GM19328 (cell line): ENCODE measurements around the gene SCAPER.
"Not testable (repeated sequence)": the region's sequence is repeated elsewhere in the genome, so short reads cannot be mapped to it uniquely, and the experiment has no call there.

Experiments used
- ATAC-seq: cut with Tn5 transposase; IDR thresholded peaks from one replicate; pipeline ENCODE4 v1.9.1; 2021; ENCODE audit warnings: mild to moderate bottlenecking, moderate library complexity; ENCODE audit not compliant: unreplicated experiment

SCAPER gene

GRCh38 chr15:76510663-76511062 is 394.5 kb downstream of the SCAPER start:
- not testable (repeated sequence) for ATAC-seq

DNA sequence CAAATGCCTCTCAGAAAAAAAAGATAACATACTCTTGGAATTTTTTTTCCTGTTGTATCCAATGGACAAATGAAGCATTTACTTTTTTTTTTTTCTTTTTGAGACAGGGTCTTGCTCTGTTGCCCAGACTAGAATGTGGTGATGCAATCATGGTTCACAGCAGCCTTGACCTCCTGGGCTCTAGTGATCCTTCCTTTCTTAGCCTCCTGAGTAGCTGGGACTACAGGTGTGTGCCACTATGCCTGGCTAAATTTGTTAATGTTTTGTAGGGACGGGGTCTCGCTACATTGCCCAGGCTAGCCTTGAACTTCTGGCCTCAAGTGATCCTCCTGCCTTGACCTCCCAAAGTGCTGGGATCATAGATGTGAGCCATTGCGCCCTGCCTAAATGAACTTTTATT is 401.3 kb downstream of the SCAPER start:
- ATAC-seq, result no peak

- no peak for ATAC-seq
These were observed 402.0 kb downstream of the SCAPER start for GRCh38 chr15:76503121-76503520.

DNA sequence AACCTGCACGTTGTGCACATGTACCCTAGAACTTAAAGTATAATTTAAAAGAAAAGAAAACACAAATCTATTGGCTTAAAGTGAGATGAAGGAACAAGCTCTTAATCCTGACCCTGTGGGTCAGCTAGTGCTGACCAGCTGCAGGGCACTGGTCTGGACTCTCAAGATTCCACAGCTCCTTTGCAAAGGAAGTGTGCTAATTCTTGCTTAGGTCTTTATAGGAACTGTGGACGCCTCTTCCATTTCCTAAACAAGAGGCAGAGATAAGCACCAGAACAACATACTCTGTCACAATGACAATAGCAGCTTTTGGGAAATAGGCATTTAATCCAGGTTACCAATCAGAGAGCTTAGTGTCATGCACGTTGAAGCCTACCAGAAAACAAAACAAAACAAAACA is 402.5 kb downstream of the SCAPER start:
- no peak for ATAC-seq

DNA sequence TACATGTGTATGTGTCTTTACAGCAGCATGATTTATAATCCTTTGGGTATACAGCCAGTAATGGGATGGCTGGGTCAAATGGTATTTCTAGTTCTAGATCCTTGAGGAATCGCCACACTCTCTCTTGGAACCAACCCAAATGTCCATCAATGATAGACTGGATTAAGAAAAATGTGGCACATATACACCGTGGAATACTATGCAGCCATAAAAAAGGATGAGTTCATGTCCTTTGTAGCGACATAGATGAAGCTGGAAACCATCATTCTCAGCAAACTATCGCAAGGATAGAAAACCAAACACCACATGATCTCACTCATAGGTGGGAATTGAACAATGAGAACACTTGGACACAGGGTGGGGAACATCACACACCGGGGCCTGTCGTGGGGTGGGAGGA is 403.0 kb downstream of the SCAPER start:
- ATAC-seq, result not testable (repeated sequence)

GRCh38 chr15:76501726-76502125 is 403.4 kb downstream of the SCAPER start:
- no peak for ATAC-seq

DNA sequence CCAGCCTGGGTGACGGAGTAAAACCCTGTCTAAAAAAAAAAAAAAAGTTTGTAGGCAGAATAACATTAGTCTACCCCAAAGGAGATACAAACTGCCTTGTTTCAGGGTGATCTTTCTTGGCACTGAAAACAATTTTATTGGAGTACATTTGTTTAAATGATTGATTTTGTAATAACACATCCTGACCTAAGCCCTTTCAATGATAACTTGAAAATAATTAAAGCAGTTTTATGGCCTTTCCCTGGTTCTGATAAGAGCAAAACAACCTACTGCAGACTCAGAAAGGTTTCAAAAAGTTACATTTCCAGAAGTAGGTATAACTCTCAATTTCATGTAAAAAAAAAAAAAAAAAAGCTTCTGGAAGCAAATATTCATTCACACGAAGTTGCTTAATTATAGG is 404.1 kb downstream of the SCAPER start:
- ATAC-seq, result no peak

DNA sequence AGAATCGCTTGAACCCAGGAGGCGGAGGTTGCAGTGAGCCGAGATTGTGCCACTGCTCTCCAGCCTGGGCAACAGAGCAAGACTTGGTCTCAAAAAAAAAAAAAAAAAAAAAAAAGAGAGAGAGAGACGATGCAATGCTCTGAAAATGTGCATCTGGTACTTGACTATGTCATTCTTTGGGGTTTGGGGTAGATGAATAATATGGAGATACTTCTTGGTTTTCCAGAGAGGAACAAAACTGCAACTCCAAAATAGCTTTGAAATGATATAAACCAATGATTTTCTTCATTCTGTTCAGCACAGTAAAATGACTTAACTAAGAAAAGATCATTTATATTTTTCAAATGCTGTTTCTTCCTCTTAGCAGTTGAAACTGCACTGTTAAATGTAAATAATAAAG is 409.7 kb downstream of the SCAPER start:
- no peak for ATAC-seq

DNA sequence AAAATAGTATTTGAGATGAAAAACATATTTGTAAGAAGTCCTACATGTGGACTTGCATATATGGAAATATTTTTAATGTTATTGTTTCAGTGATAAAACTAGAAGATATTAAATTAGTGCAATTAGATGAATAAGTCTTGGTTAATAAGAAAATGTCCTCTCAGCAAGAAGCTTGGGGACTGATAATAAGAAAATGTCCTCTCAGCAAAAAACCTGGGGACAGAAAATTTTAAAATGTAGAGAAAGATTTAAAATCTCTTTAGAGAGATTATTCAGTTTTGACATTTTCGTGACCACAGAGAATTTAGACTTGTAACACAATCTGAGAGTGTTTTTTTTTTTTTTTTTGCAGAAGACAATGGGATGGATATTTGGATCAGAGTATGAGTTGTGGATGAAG is 412.6 kb downstream of the SCAPER start:
- ATAC-seq, result no peak

- no peak for ATAC-seq
These were observed 421.4 kb downstream of the SCAPER start for GRCh38 chr15:76483752-76484151.

GRCh38 chr15:76483018-76483417 is 422.1 kb downstream of the SCAPER start:
- ATAC-seq, result no peak

DNA sequence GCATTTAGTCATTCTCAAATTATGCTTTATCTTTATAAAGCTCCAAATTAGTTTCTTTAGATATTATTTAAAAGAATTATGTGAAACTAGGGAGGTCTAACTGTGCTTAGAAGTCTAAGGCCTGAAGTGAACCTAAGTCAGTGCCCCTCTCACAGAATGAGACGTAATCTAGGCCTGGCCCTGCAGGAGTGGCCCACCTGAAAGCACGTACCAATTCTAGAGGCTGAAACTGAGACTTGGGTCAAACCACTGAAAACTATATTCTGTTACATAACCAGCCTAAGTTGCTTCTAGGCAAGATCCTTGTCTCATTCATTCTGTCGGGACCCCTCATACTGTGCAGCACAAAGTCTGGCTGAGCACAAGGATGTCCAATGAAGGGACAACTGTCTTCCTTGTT is 424.9 kb downstream of the SCAPER start:
- no peak for ATAC-seq

- no peak for ATAC-seq
These were observed 434.4 kb downstream of the SCAPER start for GRCh38 chr15:76470691-76471090.

- ATAC-seq, result no peak
These were observed 436.4 kb downstream of the SCAPER start for GRCh38 chr15:76468722-76469121.

DNA sequence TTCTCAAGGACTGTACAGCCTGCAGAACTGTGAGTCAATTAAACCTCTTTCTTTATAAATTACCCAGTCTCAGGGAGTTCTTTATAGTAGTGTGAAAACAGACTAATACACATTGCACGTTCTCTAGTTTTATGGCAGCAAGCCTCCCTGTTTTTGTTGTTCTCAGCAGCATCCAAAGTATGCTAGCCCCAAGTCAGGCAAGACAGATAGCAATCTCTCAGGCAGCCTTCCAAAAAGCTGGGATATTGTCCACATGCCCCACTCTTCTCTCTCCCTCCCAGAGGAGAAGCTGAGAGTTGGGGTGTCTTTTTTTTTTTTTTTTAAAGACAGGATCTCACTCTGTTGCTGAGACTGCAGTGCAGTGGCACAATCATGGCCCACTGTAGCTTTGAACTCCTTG is 438.0 kb downstream of the SCAPER start:
- ATAC-seq, result no peak

DNA sequence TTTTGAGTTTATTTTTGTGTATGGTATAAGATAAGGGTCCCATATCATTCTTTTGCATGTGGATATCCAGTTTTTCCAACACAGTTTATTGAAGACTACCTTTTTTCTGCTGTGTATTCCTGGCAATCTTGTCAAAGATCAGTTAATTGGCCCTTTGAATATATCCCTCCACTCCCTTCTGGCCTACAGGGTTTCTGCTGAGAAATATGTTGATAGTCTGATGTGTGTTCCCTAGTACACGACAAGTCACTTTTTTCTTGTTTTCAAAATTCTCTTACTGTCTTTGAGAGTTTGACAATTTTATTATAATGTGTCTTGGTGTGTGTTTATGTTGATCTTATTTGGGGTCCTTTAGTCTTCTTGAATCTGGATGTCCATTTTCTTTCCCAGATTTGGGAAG is 439.4 kb downstream of the SCAPER start:
- no peak for ATAC-seq

- ATAC-seq, result no peak
These were observed 440.9 kb downstream of the SCAPER start for GRCh38 chr15:76464247-76464646.

- no peak for ATAC-seq
These were observed 444.3 kb downstream of the SCAPER start for GRCh38 chr15:76460871-76461270.

DNA sequence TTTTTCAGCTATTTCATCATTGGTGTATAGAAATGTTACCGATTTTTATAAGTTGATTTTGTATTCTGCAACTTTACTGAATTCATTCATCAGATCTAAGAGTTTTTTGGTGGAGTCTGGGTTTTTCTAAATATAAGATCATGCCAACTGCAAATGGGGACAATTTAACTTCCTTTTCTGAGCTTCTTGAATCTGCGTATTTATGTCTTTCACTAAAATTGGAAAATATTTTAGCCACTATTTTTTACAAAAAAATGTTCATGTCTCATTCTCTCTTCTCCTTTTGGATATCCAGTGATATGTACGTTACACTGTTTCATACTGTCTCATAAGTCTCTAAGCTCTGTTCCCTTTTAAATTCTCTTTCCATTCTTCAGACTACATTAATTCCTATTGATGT is 444.8 kb downstream of the SCAPER start:
- ATAC-seq, result no peak

- ATAC-seq, result no peak
These were observed 453.6 kb downstream of the SCAPER start for GRCh38 chr15:76451540-76451939.

GRCh38 chr15:76449455-76449854 is 455.7 kb downstream of the SCAPER start:
- no peak for ATAC-seq

DNA sequence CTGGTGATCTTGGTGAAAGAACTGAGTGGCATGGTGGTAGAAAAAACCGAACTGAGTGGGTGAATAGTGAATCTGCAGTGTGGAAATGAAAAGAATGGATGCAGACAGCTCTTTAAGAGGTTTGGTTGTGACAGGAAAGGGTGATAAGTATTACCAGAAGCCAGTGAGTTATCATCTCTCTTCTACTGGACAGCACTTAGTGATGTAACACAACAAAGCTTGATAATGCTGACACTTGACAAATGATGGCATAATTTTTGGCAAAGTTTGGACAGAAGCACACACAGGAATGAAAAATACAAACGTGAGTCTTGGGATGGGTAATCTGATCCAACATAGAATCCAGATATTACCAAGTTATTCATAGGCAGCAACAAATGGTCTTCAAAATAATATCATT is 456.4 kb downstream of the SCAPER start:
- no peak for ATAC-seq

DNA sequence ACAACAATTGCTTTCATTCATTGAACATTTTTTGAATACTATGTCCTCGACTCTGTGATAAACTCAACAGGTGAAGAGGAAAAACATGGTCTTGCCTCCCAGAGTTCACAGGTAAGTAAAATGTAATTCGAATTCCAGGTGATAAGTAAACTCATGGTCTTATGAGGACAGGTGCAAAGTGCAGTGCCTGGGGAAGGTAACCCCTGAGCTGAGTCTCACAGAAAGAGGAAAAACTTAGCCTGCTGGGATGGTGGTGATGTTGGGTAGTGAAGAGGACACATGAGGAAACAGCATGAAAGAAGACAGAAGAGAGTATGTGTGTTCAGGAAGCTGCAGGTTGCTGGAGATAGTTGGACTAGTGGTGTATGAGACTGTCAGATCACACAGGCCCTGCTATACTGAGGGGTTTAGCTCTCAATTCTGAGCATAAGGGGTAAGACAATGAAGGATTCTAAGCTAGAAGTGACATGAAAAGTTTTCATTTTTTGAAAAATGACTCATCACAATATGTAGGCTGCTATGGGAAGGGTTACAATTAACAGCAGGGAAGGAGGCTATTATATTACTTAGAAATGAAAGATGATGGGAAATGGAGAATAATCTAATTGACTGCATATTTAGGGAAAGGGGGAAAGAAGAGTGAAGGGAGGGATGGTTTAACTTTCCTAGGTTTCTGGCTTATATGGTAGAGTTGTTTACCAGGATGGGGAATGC is 457.3 kb downstream of the SCAPER start:
- no peak for ATAC-seq
